Fibroblast of skin of abdomen (primary cell): ENCODE data around the gene GSDMA.
A peak's percentile ranks its signal among the peaks of the same experiment; 100 is the strongest.

Source experiments
- DNase-seq: peaks from one replicate; pipeline ENCODE4 v3.0.0-alpha.2; 2013

Gene GSDMA

GRCh38 chr17:39963829-39964228 is 1.0 kb downstream of the GSDMA start:
- no peak for DNase-seq

DNA sequence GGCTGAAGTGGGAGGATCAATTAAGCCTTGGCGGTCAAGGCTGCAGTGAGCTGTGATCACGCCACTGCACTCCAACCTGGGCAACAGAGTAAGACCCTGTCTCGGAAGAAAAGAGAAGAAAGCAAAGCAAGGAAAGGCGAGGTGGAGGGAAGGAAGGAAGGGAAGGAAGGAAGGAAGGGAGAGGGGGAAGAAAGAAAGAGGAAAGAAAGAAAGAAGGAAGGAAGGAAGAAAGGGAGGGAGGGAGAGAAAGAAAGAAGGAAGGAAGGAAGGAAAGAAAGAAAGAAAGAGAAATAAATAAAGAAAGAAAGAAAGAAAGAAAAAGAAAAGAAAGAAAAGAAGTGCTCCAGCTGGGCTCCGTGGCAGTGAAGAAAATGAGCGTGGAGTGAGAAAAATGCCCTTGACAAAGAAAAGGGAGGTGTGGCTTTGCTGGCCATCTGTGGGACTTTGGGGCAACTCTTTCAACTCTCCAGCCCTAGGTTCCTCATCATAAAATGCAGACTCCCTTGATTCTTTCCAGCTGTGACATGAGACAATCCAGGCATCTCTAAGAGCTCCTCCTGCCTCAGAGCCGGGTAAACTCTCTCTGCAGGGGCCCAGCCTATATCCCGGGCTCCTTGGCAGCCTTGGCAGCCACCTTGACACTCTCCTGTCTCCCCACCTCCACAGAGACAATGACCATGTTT is 2.4 kb downstream of the GSDMA start:
- no peak for DNase-seq

- DNase-seq: no peak
Observed at GRCh38 chr17:39966771-39967170, 4.0 kb downstream of the GSDMA start.

DNA sequence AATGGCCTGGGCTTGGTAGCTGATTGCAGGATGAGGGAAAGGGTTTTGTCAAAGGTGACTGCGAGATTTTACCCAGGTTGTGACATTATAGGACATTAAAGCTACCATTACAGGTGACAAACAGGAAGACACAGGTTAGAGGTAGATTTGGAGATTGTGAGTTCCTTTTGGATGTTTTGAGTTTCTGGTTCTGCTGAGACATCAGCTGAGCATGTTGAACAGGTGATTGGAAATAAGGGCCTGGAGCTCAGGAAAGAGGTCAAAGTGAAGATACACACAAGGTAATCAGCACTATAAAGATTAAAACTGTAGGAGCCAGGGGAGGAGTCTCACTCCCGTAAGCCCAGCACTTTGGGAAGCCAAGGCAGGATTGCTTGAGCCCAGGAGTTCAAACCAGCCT is 6.0 kb downstream of the GSDMA start:
- DNase-seq: no peak

- DNase-seq: no peak
Observed at GRCh38 chr17:39969375-39969774, 6.6 kb downstream of the GSDMA start.

- no peak for DNase-seq
Observed at GRCh38 chr17:39970157-39970692, 7.4 kb downstream of the GSDMA start.

GRCh38 chr17:39971076-39971603 is 8.3 kb downstream of the GSDMA start:
- DNase-seq: no peak

DNA sequence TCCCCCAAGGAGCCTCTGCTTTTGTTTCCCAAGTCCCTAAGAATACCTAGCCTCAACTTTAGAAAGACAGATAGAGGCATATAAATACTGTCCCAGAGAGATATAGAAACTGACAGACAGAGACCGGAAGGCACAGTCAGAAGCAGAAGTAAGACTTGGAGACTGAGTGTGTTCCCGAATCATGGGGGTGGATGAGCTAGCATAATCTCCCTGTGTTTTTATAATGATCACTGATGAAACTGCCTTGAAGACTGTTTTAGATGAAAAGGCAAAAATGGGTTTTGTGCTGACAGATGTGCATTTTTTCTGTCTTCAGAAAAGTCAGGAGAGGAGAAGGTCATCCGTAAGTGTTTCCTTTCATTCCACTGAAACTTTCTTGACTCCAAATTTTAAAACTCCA is 9.5 kb downstream of the GSDMA start:
- DNase-seq: no peak

- peak; percentile 23 for DNase-seq
Observed at GRCh38 chr17:39973496-39973895, 10.7 kb downstream of the GSDMA start.

GRCh38 chr17:39974433-39974832 is 11.6 kb downstream of the GSDMA start:
- DNase-seq: no peak

GRCh38 chr17:39975801-39976200 is 13.0 kb downstream of the GSDMA start:
- no peak for DNase-seq

- peak; percentile 88 for DNase-seq
Observed at GRCh38 chr17:39979016-39979670, 16.3 kb downstream of the GSDMA start.

DNA sequence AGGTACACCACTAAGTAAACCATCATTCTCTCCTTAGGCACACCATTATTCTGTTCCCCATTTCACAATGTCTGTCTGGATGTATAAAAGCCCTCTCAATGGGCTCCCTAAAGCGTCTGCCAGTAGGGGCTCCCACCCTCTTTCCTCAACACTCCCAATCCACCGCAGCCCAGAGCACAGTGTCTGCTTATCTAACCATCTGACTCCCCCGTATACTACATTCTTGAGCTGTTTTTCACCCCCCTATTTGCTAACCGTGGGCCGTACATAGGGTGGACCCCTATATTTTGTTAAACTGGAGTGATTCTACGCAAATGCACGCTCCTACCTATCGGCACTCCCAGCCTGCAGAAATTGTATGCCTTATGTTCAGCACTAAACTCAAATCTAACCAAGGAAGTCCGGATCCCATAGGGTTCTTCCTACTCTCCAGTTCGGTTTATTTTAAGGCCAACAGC is 17.1 kb downstream of the GSDMA start:
- DNase-seq: peak; percentile 46

- DNase-seq: peak; percentile 100
Observed at GRCh38 chr17:39980351-39981206, 17.8 kb downstream of the GSDMA start, which contains the start of gene PSMD3. Gene PSMD3, plus strand, starts transcription at chr17:39980807. Its CDS starts 164 bp downstream, at chr17:39980971.

DNA sequence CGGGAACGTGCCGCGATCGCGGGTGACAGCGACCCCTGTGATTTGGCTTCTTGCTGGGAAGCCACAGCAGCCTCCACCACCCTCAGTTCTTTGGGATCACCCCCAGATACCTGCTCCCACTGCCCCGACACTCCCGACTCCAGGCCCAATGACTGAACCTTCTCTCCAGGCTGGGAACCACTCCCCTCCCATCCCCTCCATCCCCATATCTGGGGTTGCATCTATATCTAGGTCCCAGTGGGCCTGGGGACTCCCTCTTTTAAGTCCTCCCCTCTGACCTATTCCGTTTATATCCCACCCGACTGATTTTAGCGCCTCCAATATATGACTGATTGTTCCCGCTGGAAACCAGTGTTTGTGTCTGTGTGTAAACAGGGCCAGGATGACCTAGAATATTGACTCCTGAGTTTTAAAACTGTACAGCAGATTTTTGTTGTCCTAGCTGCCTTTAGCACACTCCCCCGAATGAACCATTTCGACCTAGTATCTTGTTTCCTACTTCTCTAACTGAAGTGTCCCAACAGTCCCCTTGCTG is 18.5 kb downstream of the GSDMA start:
- no peak for DNase-seq

GRCh38 chr17:39981766-39982375 is 19.1 kb downstream of the GSDMA start:
- no peak for DNase-seq

- no peak for DNase-seq
Observed at GRCh38 chr17:39988206-39988810, 25.5 kb downstream of the GSDMA start.

GRCh38 chr17:39994448-39994847 is 31.6 kb downstream of the GSDMA start:
- no peak for DNase-seq

GRCh38 chr17:39995438-39995837 is 32.6 kb downstream of the GSDMA start:
- no peak for DNase-seq

DNA sequence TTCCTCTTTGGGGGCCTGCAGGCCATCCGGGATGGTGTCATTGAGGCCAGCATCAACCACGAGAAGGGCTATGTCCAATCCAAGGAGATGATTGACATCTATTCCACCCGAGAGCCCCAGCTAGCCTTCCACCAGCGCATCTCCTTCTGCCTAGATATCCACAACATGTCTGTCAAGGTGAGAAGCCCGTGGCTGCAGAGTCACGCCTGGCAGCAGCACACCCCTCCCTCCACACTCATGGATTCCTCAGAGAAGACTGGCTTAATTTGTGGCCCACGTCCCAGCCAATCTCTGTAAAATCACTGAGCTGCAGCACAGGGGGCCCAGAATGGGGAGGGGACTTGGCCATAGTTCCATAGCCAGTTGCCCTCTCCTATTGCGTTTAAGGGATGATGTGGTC is 33.4 kb downstream of the GSDMA start:
- no peak for DNase-seq

- no peak for DNase-seq
Observed at GRCh38 chr17:39996800-39997199, 34.0 kb downstream of the GSDMA start.

- no peak for DNase-seq
Observed at GRCh38 chr17:39997543-39997942, 34.7 kb downstream of the GSDMA start.
